A673 (cell line): Measurements from ENCODE around the gene NANS. TPM values are rescaled to one million over a fixed set of nuclear protein-coding genes. Genes with fewer than 3 reads are reported as not detected.

ENCODE experiments used
- BruUV-seq: library from RNA; stranded (reverse); fragments of 400-500 nt; replicated peaks from 2 replicates; lab custom pipeline; 2021; lab: Mats Ljungman, UMichigan
- CTCF ChIA-PET: fragments of 300-600 bp; sonication (Branson Sonifier 250); formaldehyde crosslinking; loops from one replicate; lab custom pipeline; 2022; ENCODE audit warnings: antibody characterized with exemption; lab: Charles Lee
- POLR2A ChIA-PET: fragments of 300-600 bp; sonication (Branson Sonifier 250); formaldehyde crosslinking; loops from one replicate; lab custom pipeline; 2022; ENCODE audit warnings: antibody characterized with exemption; ENCODE audit not compliant: low non-redundant PET; lab: Charles Lee
- DNase-seq: peaks from one replicate; pipeline ENCODE4 v3.0.0-alpha.2; 2015; ENCODE audit warnings: low spot score
- H3K27ac ChIP-seq: fragments of 200-600 bp; sonication (generic); 2 replicates; pipeline ENCODE4 v1.5.1; 2016; ENCODE audit warnings: mixed run types, low read depth, mild to moderate bottlenecking, mixed read lengths, antibody characterized with exemption, low read length; ENCODE audit not compliant: poor library complexity, severe bottlenecking
- H3K27me3 ChIP-seq: fragments of 200-600 bp; sonication (generic); replicated peaks from 2 replicates; pipeline ENCODE4 v1.6.1; 2017; ENCODE audit warnings: mixed run types, low read depth, mild to moderate bottlenecking, mixed read lengths, antibody characterized with exemption, low read length; ENCODE audit not compliant: insufficient read depth, poor library complexity
- H3K36me3 ChIP-seq: fragments of 200-600 bp; sonication (generic); 2 replicates; pipeline ENCODE4 v1.6.1; 2016; ENCODE audit warnings: mixed run types, mild to moderate bottlenecking, mixed read lengths, antibody characterized with exemption, low read length; ENCODE audit not compliant: insufficient read depth, poor library complexity, severe bottlenecking
- H3K4me1 ChIP-seq: fragments of 200-600 bp; sonication (generic); 2 replicates; pipeline ENCODE4 v1.6.1; 2017; ENCODE audit warnings: mixed run types, mild to moderate bottlenecking, mixed read lengths, antibody characterized with exemption, low read length; ENCODE audit not compliant: insufficient read depth, poor library complexity, severe bottlenecking
- H3K4me3 ChIP-seq: fragments of 200-600 bp; sonication (generic); 2 replicates; pipeline ENCODE4 v1.5.1; 2016; ENCODE audit warnings: low read depth, mixed run types, mild to moderate bottlenecking, mixed read lengths, low read length; ENCODE audit not compliant: poor library complexity, severe bottlenecking
- H3K9me3 ChIP-seq: fragments of 200-600 bp; sonication (generic); 2 replicates; pipeline ENCODE4 v1.6.1; 2016; ENCODE audit warnings: mixed run types, low read depth, mild to moderate bottlenecking, mixed read lengths, antibody characterized with exemption, low read length; ENCODE audit not compliant: poor library complexity, severe bottlenecking
- EZH2 ChIP-seq: fragments of 200-600 bp; sonication (generic); IDR thresholded peaks from 2 replicates; pipeline ENCODE4 v1.6.1; 2017; ENCODE audit warnings: borderline replicate concordance, low read depth, mild to moderate bottlenecking, mixed read lengths, antibody characterized with exemption, low read length; ENCODE audit not compliant: poor library complexity, severe bottlenecking
- intact Hi-C: fragments of 100-400 bp; cut with micrococcal nuclease; formaldehyde crosslinking; loops from one replicate; pipeline ENCODE4 v1.10.0; 2022; ENCODE audit not compliant: unreplicated experiment
- total RNA-seq: library from RNA; stranded (reverse); gene quantifications from 2 replicates; pipeline ENCODE4 v1.2.3, GENCODE V29; 2021
- TF ChIP-seq, protein P1 (sequence below): fragments of 300-800, 200-600 bp; sonication (generic); conservative IDR thresholded peaks from 2 replicates; pipeline ENCODE4 v1.5.1; 2017; ENCODE audit warnings: low read depth, mild to moderate bottlenecking, antibody characterized with exemption, low read length, moderate library complexity, mixed read lengths

NANS gene
- total RNA-seq, 1 experiment from 2014 or later = 40.6 TPM

DNA sequence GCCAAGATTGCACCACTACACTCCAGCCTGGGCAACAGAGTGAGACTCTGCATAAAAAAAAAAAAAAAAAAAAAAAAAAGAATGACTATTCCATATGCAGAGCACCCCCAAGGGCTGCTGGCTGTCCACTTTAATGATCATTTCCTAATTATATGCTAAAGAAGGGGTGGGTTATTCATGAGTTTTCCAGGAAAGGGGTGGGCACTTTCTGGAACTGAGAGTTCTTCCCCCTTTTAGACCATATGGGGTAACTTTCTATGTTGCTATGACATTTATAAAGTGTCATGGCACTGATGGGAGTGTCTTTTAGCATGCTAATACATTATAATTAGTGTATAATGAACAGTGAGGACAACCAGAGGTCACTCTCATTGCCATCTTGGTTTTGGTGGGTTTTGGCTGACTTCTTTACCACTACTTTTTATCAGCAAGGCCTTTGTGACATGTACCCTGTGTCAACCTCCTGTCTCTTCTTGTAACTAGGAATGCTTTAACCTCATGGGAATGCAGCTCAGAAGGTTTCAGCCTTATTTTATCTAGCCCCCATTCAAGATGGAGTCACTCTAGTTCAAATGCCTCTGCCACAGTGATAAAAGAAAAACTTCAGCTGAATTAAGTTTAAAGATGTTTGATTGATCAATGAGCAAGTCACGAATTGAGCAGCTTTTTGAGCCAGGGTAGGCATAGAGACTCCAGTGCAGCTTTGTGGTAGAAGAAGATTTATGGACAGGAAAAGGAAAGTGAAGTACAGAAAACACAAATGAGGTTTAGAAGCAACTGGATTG lies 7.1 kb upstream of the NANS start:
- no peak for TF ChIP-seq EZH2
- TF ChIP-seq, protein P1, sequence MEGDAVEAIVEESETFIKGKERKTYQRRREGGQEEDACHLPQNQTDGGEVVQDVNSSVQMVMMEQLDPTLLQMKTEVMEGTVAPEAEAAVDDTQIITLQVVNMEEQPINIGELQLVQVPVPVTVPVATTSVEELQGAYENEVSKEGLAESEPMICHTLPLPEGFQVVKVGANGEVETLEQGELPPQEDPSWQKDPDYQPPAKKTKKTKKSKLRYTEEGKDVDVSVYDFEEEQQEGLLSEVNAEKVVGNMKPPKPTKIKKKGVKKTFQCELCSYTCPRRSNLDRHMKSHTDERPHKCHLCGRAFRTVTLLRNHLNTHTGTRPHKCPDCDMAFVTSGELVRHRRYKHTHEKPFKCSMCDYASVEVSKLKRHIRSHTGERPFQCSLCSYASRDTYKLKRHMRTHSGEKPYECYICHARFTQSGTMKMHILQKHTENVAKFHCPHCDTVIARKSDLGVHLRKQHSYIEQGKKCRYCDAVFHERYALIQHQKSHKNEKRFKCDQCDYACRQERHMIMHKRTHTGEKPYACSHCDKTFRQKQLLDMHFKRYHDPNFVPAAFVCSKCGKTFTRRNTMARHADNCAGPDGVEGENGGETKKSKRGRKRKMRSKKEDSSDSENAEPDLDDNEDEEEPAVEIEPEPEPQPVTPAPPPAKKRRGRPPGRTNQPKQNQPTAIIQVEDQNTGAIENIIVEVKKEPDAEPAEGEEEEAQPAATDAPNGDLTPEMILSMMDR = no peak
- Histone ChIP-seq H3K36me3 (no peaks in the 10 kb centered on the region), H3K9me3 (no peaks in the 10 kb centered on the region), H3K4me1 (no peaks in the 10 kb centered on the region), H3K27ac (no peak overlapping the region), H3K27me3 (no peaks in the 10 kb centered on the region), H3K4me3 (no peak overlapping the region)
- ChIA-PET POLR2A (no interaction called here), CTCF (no interaction called here)
- no peak for DNase-seq
- BruUV-seq = no TSS peak
- intact Hi-C loops = no loop called here

DNA sequence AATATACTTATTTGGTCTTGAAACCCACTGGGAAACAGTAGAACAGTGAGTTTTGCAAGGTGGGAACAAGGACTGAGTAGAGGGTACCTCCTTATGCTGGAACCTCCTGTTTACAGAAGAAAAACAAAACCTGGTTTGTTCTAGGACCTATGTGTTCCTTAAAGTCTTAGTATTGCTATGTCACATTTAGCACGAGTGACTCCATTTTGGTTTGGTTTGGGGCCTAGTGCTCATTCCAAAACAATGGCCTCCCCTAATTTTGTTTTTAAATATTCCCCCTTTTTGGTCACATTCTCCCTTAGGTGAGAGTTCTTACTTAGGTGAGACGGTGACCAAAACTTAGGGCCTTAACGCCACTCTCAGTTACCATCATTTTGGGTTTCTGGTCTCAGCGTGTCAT lies 6.2 kb upstream of the NANS start:
- Histone ChIP-seq H3K4me1 (no peaks in the 10 kb centered on the region), H3K4me3 (no peak overlapping the region), H3K36me3 (no peaks in the 10 kb centered on the region), H3K27ac (no peak overlapping the region), H3K27me3 (no peaks in the 10 kb centered on the region), H3K9me3 (no peaks in the 10 kb centered on the region)
- POLR2A ChIA-PET = no interaction called here
- DNase-seq = no peak
- CTCF ChIA-PET = no interaction called here
- TF ChIP-seq, protein P1 = no peak
- TF ChIP-seq EZH2 = no peak
- intact Hi-C loops = no loop called here
- no TSS peak for BruUV-seq

DNA sequence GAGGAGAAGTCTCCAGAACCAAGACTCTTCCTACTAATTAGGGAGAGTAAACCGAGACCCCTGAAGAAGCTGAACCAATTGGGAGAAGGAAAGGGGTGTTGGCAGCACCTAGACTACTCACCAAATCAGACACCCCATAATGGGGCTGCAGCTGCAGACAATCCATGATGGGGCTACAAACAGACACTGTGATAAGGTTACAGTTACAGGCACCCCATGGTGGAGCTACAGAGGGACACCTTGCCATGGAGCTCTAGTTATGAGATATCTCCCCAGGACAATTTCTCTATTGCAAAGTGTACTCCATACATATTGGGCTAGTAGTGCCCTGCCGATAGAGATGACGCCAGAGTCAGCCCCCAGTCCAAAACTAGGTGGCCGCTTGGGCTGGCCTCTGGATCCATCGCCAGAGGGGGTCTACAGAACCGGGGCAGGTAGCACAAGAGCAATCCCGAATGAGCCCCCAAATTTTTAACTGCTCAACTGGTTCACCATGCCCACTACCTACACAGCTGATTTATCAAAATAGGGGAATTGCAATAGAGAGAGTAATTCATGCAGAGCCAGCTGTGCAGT lies 2.1 kb upstream of the NANS start:
- Histone ChIP-seq H3K27ac (no peak overlapping the region), H3K9me3 (no peaks in the 10 kb centered on the region), H3K27me3 (no peaks in the 10 kb centered on the region), H3K4me1 (no peaks in the 10 kb centered on the region), H3K4me3 (no peak overlapping the region), H3K36me3 (no peaks in the 10 kb centered on the region)
- TF ChIP-seq EZH2 = no peak
- ChIA-PET CTCF (no interaction called here), POLR2A (no interaction called here)
- BruUV-seq = no TSS peak
- DNase-seq = no peak
- intact Hi-C loops = no loop called here
